ENCODE results near the gene TDRD9.

GRCh38 chr14:103927566-103927965 is 690 bp upstream of the TDRD9 start:
- TF ChIP-seq CTCF (IDR thresholded peaks at IDR 0.05): no peak
- no peak for TF ChIP-seq POLR2AphosphoS5 (IDR thresholded peaks at IDR 0.05)

Data from breast epithelium (tissue), 3 donors.